ENCODE data around the gene LDAF1.
A peak's percentile ranks its signal among the peaks of the same experiment; 100 is the strongest.
"Not testable (repeated sequence)": the region's sequence is repeated elsewhere in the genome, so short reads cannot be mapped to it uniquely, and the experiment has no call there.

LDAF1 gene

DNA sequence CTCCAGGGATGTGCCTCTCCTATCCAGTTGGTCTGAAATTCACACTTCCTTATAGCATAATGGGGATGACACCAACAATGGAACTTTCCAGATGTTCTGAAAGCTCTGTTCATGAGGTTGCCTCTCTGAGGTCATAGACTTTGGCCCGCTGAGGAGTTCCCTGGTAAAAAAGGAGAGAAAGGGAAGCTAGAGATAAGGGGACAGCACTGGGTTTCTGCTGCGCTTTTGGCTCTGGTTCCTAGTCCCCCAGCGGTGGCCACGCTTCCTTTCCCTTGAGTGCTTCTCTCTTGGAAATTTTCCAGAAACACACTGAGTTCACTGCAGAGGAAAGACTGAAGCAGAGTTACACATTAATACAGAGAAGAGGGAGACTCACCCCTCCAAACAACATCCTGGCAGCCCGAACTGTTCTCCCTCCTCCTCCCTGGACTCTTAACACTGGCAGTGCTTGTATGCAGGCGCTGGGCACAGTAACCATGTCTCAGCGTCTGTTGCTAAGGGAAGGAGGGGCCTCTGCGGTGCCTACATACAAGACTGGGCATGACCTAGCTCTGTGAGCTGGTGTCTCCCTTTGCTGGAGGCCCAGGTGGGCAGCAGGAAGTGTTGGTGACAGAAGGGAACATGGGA lies 8.0 kb upstream of the LDAF1 start, which contains the start of gene DNAH3:
DNAH3 (minus strand) TSS at position 472 of the 627 bp plus-strand sequence. CDS start 527 bp downstream, outside the sequence.
- Histone ChIP-seq H3K4ac (ENCODE audit: low read depth, low read length) (no peak within 1 kb of the TSS), H3K9ac (ENCODE audit: low read length) (no peak within 1 kb of the TSS), H2BK15ac (replicated peaks; ENCODE audit: low read depth) (no peak within 1 kb of the TSS), H2BK120ac (ENCODE audit: low read depth, low read length) (no peak within 1 kb of the TSS), H4K5ac (ENCODE audit: low read length) (no peak within 1 kb of the TSS), H3K23ac (ENCODE audit: low read length) (no peak within 1 kb of the TSS), H3K4me1 (ENCODE audit: control insufficient read depth, low read depth, low read length) (no peaks in the 10 kb centered on the region), H3K79me2 (ENCODE audit: control insufficient read depth, insufficient read depth, low read length) (no peaks in the 10 kb centered on the region), H3K4me2 (ENCODE audit: low read length) (no peak within 1 kb of the TSS), H3K36me3 (ENCODE audit: control insufficient read depth, insufficient read depth, low read length) (no peaks in the 10 kb centered on the region), H3K18ac (ENCODE audit: low read length) (no peak within 1 kb of the TSS), H3K56ac (ENCODE audit: low read length) (no peak within 1 kb of the TSS), H3K4me3 (ENCODE audit: low read length) (no peak within 1 kb of the TSS), H2BK5ac (ENCODE audit: low read length) (no peak within 1 kb of the TSS), H3K27me3 (ENCODE audit: insufficient read depth, low read length, poor library complexity) (no peaks in the 10 kb centered on the region), H2AK5ac (ENCODE audit: low read length) (no peak within 1 kb of the TSS), H3K79me1 (ENCODE audit: low read length) (no peaks in the 10 kb centered on the region), H3K27ac (ENCODE audit: low read depth, low read length) (no peak within 1 kb of the TSS), H4K8ac (ENCODE audit: low read depth, low read length) (no peak within 1 kb of the TSS)
- no CpG with 5 or more reads among the region's 8 CpGs for WGBS (ENCODE audit: extremely low coverage, insufficient coverage, low lambda C conversion rate)
- DNase-seq = no peak

GRCh38 chr16:21152160-21153030 lies 6.1 kb upstream of the LDAF1 start:
- H2AK5ac ChIP-seq (ENCODE audit: low read length); H3K18ac ChIP-seq (ENCODE audit: low read length); H4K8ac ChIP-seq (ENCODE audit: low read depth, low read length): not testable (repeated sequence)

DNA sequence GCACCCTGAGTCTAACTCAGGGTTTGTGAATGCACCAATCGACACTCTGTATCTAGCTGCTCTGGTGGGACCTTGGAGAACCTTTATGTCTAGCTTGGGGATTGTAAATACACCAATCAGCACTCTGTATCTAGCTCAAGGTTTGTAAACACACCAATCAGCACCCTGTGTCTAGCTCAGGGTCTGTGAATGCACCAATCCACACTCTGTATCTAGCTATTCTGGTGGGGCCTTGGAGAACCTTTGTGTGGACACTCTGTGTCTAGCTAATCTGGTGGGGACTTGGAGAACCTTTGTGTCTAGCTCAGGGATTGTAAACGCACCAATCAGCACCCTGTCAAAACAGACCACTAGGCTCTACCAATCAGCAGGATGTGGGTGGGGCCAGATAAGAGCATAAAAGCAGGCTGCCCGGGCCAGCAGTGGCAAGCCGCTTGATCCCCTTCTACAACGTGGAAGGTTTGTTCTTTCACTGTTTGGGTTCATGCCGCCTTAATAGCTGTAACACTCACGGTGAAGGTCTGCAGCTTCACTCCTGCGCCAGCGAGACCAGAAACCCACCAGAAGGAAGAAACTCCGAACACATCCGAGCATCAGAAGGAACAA lies 5.2 kb upstream of the LDAF1 start:
- H3K27ac ChIP-seq (ENCODE audit: low read depth, low read length); H3K23ac ChIP-seq (ENCODE audit: low read length); H3K4me2 ChIP-seq (ENCODE audit: low read length); H3K18ac ChIP-seq (ENCODE audit: low read length); H3K36me3 ChIP-seq (ENCODE audit: control insufficient read depth, insufficient read depth, low read length); DNase-seq; H3K27me3 ChIP-seq (ENCODE audit: insufficient read depth, low read length, poor library complexity); H4K5ac ChIP-seq (ENCODE audit: low read length); H3K79me1 ChIP-seq (ENCODE audit: low read length); H2BK15ac ChIP-seq (replicated peaks; ENCODE audit: low read depth); H3K9ac ChIP-seq (ENCODE audit: low read length); H3K4me3 ChIP-seq (ENCODE audit: low read length); H2BK120ac ChIP-seq (ENCODE audit: low read depth, low read length); H4K8ac ChIP-seq (ENCODE audit: low read depth, low read length); H2AK5ac ChIP-seq (ENCODE audit: low read length); H3K4ac ChIP-seq (ENCODE audit: low read depth, low read length); H3K79me2 ChIP-seq (ENCODE audit: control insufficient read depth, insufficient read depth, low read length); H2BK5ac ChIP-seq (ENCODE audit: low read length); H3K56ac ChIP-seq (ENCODE audit: low read length); H3K4me1 ChIP-seq (ENCODE audit: control insufficient read depth, low read depth, low read length): not testable (repeated sequence)
- WGBS (ENCODE audit: extremely low coverage, insufficient coverage, low lambda C conversion rate) = no CpG with 5 or more reads among the region's 11 CpGs

More at GRCh38 chr16:21152160-21153030, 6.1 kb upstream of the LDAF1 start:
- H3K4me3 ChIP-seq (ENCODE audit: low read length); H4K5ac ChIP-seq (ENCODE audit: low read length); H3K4me2 ChIP-seq (ENCODE audit: low read length); H3K23ac ChIP-seq (ENCODE audit: low read length); H3K36me3 ChIP-seq (ENCODE audit: control insufficient read depth, insufficient read depth, low read length); H3K79me2 ChIP-seq (ENCODE audit: control insufficient read depth, insufficient read depth, low read length); H3K4ac ChIP-seq (ENCODE audit: low read depth, low read length); H3K79me1 ChIP-seq (ENCODE audit: low read length); H2BK15ac ChIP-seq (replicated peaks; ENCODE audit: low read depth); H3K9ac ChIP-seq (ENCODE audit: low read length); H2BK120ac ChIP-seq (ENCODE audit: low read depth, low read length); H3K27me3 ChIP-seq (ENCODE audit: insufficient read depth, low read length, poor library complexity); DNase-seq; H2BK5ac ChIP-seq (ENCODE audit: low read length); H3K4me1 ChIP-seq (ENCODE audit: control insufficient read depth, low read depth, low read length); H3K27ac ChIP-seq (ENCODE audit: low read depth, low read length): not testable (repeated sequence)
- WGBS (ENCODE audit: extremely low coverage, insufficient coverage, low lambda C conversion rate) = no CpG with 5 or more reads among the region's 51 CpGs
- peak overlapping the region; percentile 25 for H3K56ac ChIP-seq (ENCODE audit: low read length)

DNA sequence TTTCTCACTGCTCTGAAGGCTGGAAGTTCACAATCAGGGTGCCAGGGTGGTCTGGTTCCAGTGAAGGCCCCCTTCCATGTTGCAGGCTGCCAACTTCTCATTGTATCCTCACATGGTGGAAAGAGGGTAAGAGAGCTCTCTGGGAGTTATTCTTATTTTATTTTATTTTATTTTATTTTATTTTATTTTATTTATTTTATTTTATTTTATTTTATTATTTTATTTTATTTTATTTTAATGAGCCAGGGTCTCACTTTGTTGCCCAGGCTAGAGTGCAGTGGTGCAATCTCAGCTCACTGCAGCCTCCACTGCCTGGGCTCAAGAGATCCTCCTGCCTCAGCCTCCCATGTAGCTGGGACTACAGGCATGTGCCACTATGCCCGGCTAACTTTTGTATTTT lies 2.5 kb upstream of the LDAF1 start:
- H3K4me3 ChIP-seq (ENCODE audit: low read length); H3K27me3 ChIP-seq (ENCODE audit: insufficient read depth, low read length, poor library complexity); DNase-seq; H3K4ac ChIP-seq (ENCODE audit: low read depth, low read length); H4K8ac ChIP-seq (ENCODE audit: low read depth, low read length); H2BK120ac ChIP-seq (ENCODE audit: low read depth, low read length); H3K23ac ChIP-seq (ENCODE audit: low read length); H3K79me1 ChIP-seq (ENCODE audit: low read length); H3K9ac ChIP-seq (ENCODE audit: low read length); H3K79me2 ChIP-seq (ENCODE audit: control insufficient read depth, insufficient read depth, low read length); H3K18ac ChIP-seq (ENCODE audit: low read length); H3K36me3 ChIP-seq (ENCODE audit: control insufficient read depth, insufficient read depth, low read length); H2BK15ac ChIP-seq (replicated peaks; ENCODE audit: low read depth); H3K4me1 ChIP-seq (ENCODE audit: control insufficient read depth, low read depth, low read length); H2BK5ac ChIP-seq (ENCODE audit: low read length); H3K56ac ChIP-seq (ENCODE audit: low read length); H4K5ac ChIP-seq (ENCODE audit: low read length); H2AK5ac ChIP-seq (ENCODE audit: low read length); H3K4me2 ChIP-seq (ENCODE audit: low read length); H3K27ac ChIP-seq (ENCODE audit: low read depth, low read length): not testable (repeated sequence)
- whole genome bisulfite sequencing (ENCODE audit: extremely low coverage, insufficient coverage, low lambda C conversion rate) = no CpG with 5 or more reads among the region's 1 CpG

DNA sequence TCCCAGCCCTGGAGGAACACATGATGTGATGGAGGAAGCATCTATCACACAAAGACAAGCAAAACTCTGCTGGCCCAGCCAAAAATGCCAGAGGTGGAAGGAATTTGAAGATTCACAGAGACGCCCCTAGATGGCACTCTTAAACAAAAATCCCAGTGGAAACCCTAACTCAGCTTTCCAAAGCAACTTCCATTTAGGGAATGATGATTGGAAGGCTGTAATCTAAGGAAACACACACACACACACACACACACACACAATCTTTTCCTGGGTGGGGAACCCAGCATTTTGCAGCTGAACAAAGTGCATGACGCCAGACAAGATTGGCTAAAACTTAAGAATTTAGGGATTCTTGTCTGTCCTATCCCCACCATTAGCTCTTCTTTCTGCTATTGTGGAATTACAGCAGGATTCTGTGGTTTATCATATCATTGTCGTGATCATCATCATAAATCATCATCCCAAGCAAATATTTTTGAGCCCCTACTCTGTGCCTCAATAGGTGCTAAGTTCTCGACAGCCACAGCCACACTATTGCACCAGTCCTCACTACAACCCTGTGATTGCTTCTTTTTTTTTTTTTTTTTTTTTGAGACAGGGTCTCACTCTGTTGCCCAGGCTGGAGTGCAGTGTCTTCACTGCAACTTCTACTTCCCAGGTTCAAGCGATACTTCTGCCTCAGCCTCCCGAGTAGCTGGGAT lies 1.6 kb upstream of the LDAF1 start:
- no peaks in the 10 kb centered on the region for H3K36me3 ChIP-seq (ENCODE audit: control insufficient read depth, insufficient read depth, low read length)
- H3K23ac ChIP-seq (ENCODE audit: low read length) = no peak overlapping the region
- H3K27me3 ChIP-seq (ENCODE audit: insufficient read depth, low read length, poor library complexity) = no peaks in the 10 kb centered on the region
- no peak overlapping the region for H4K8ac ChIP-seq (ENCODE audit: low read depth, low read length)
- H3K27ac ChIP-seq (ENCODE audit: low read depth, low read length) = no peak overlapping the region
- no peak overlapping the region for H3K4me3 ChIP-seq (ENCODE audit: low read length)
- no peak overlapping the region for H2BK120ac ChIP-seq (ENCODE audit: low read depth, low read length)
- no peak overlapping the region for H2BK5ac ChIP-seq (ENCODE audit: low read length)
- no CpG with 5 or more reads among the region's 6 CpGs for WGBS (ENCODE audit: extremely low coverage, insufficient coverage, low lambda C conversion rate)
- H3K9ac ChIP-seq (ENCODE audit: low read length) = no peak overlapping the region
- DNase-seq = peak; percentile 89
- H4K5ac ChIP-seq (ENCODE audit: low read length) = no peak overlapping the region
- H2AK5ac ChIP-seq (ENCODE audit: low read length) = no peak overlapping the region
- no peaks in the 10 kb centered on the region for H3K79me2 ChIP-seq (ENCODE audit: control insufficient read depth, insufficient read depth, low read length)
- H3K4ac ChIP-seq (ENCODE audit: low read depth, low read length) = no peak overlapping the region
- no peak overlapping the region for H2BK15ac ChIP-seq (replicated peaks; ENCODE audit: low read depth)
- no peaks in the 10 kb centered on the region for H3K4me1 ChIP-seq (ENCODE audit: control insufficient read depth, low read depth, low read length)
- H3K79me1 ChIP-seq (ENCODE audit: low read length) = no peaks in the 10 kb centered on the region
- H3K18ac ChIP-seq (ENCODE audit: low read length) = no peak overlapping the region
- H3K56ac ChIP-seq (ENCODE audit: low read length) = no peak overlapping the region
- H3K4me2 ChIP-seq (ENCODE audit: low read length) = no peak overlapping the region
